Panc1 (cell line): Measurements from ENCODE around the gene NOS3. TPM values are rescaled to one million over a fixed set of nuclear protein-coding genes. Genes with fewer than 3 reads are reported as not detected.

Source experiments
- ATAC-seq: fragments of 200-7000 bp; cut with Tn5 transposase; 2 replicates; pipeline ENCODE4 v1.9.1; 2020; ENCODE audit warnings: mild to moderate bottlenecking, moderate library complexity
- BruUV-seq: library from RNA; stranded (reverse); fragments of 400-500 nt; replicated peaks from 2 replicates; lab custom pipeline; 2021; lab: Mats Ljungman, UMichigan
- CTCF ChIA-PET: fragments of 300-600 bp; sonication (Branson Sonifier 250); formaldehyde crosslinking; loops from one replicate; lab custom pipeline; 2022; ENCODE audit warnings: antibody characterized with exemption; lab: Charles Lee
- POLR2A ChIA-PET: fragments of 300-600 bp; sonication (Branson Sonifier 250); formaldehyde crosslinking; loops from one replicate; lab custom pipeline; 2022; ENCODE audit warnings: antibody characterized with exemption; lab: Charles Lee
- DNase-seq: peaks from one replicate; pipeline ENCODE4 v3.0.0-alpha.2; 2010; ENCODE audit warnings: low read depth, low spot score
- H3K27ac ChIP-seq: 2 replicates; pipeline ENCODE4 v1.5.1; 2011; ENCODE audit warnings: mild to moderate bottlenecking, low read length, inconsistent platforms
- H3K27me3 ChIP-seq: fragments of 200-500 bp; sonication (Bioruptor generic); 2 replicates; pipeline ENCODE4 v1.6.0; 2014; ENCODE audit warnings: low read length, inconsistent platforms; ENCODE audit not compliant: control insufficient read depth, insufficient read depth
- H3K36me3 ChIP-seq: fragments of 200-500 bp; sonication (Bioruptor generic); 2 replicates; pipeline ENCODE4 v1.5.1; 2014; ENCODE audit warnings: inconsistent platforms, mild to moderate bottlenecking, low read length, moderate library complexity; ENCODE audit not compliant: control insufficient read depth, insufficient read depth
- H3K4me1 ChIP-seq: 2 replicates; pipeline ENCODE4 v1.5.1; 2011; ENCODE audit warnings: inconsistent platforms, mild to moderate bottlenecking, low read length, moderate library complexity; ENCODE audit not compliant: control insufficient read depth, insufficient read depth
- H3K4me3 ChIP-seq, 2 experiments: 2 replicates each; pipeline ENCODE4 v1.5.1; 2011 to 2012; ENCODE audit warnings: low read depth in 2 of 2, low read length in 2 of 2, mild to moderate bottlenecking in 2 of 2, inconsistent platforms in 1 of 2, moderate library complexity in 1 of 2
- H3K9me3 ChIP-seq: fragments of 200-500 bp; sonication (Bioruptor generic); 2 replicates; pipeline ENCODE4 v1.5.1; 2014; ENCODE audit warnings: low read depth, mild to moderate bottlenecking, inconsistent platforms, low read length, moderate library complexity; ENCODE audit not compliant: control insufficient read depth, insufficient read depth
- CTCF ChIP-seq: fragments of 450-650 bp; IDR thresholded peaks from 2 replicates; pipeline ENCODE4 v1.5.1; 2017; ENCODE audit warnings: mild to moderate bottlenecking
- POLR2AphosphoS5 ChIP-seq: IDR thresholded peaks from 2 replicates; pipeline ENCODE4 v1.6.1; 2012; ENCODE audit warnings: mild to moderate bottlenecking, low read depth, low read length, moderate library complexity
- REST ChIP-seq, 2 experiments: IDR thresholded peaks; 2 replicates each; pipeline ENCODE4 v1.6.1; 2011 to 2012; ENCODE audit warnings: low read depth in 2 of 2, control low read depth in 1 of 2, low read length in 1 of 2, mild to moderate bottlenecking in 1 of 2, moderate library complexity in 1 of 2; ENCODE audit not compliant: insufficient read depth in 1 of 2
- SIN3A ChIP-seq: IDR thresholded peaks from 2 replicates; pipeline ENCODE4 v1.6.1; 2012; ENCODE audit warnings: low read depth, mild to moderate bottlenecking, low read length, moderate library complexity, borderline replicate concordance; ENCODE audit not compliant: insufficient read depth
- TCF7L2 ChIP-seq: IDR thresholded peaks from 2 replicates; pipeline ENCODE4 v1.6.1; 2011; ENCODE audit warnings: mild to moderate bottlenecking, low read depth, low read length, inconsistent platforms
- in situ Hi-C: cut with HindIII; loops from 2 replicates; pipeline ENCODE4 v1.10.0; 2016; ENCODE audit warnings: low sequenced_read_pairs, low pct_unique_long_range_greater_than_20kb
- intact Hi-C: fragments of 100-400 bp; cut with micrococcal nuclease; formaldehyde crosslinking; loops from one replicate; pipeline ENCODE4 v1.10.0; 2022; ENCODE audit not compliant: unreplicated experiment
- total RNA-seq: library from RNA; stranded (reverse); gene quantifications from one replicate; pipeline ENCODE4 v1.2.1, GENCODE V29; 2021; ENCODE audit not compliant: unreplicated experiment

The NOS3 gene
- total RNA-seq, 1 experiment from 2014 or later: 3.1 TPM

GRCh38 chr7:151061213-151062110, 70.6 kb downstream of the NOS3 start:
- ChIA-PET CTCF (interaction anchor here (0.5 to 0.9 kb wide), 4 partner anchors 12 to 158 kb away, joined by 3 to 5 read pairs (median 4); no protein-coding TSS in a partner anchor), POLR2A (interaction anchor here (0.6 to 0.7 kb wide), 3 partner anchors 15 to 24 kb away, joined by 4 to 8 read pairs (median 6); partner anchors contain the start of gene TMUB1)
- in situ Hi-C loops (no loop called here), intact Hi-C loops (no loop called here)
- DNase-seq: no peak
- no TSS peak for BruUV-seq
- Histone ChIP-seq H3K27ac (peak overlapping the region; percentile 94), H3K4me1 (peaks cover 41% of the 10 kb centered on the region), H3K36me3 (peaks cover 13% of the 10 kb centered on the region), H3K4me3 (peak overlapping the region; percentile 83 to 94), H3K9me3 (no peaks in the 10 kb centered on the region), H3K27me3 (no peaks in the 10 kb centered on the region)
- ATAC-seq: no peak
- TF ChIP-seq POLR2AphosphoS5: 0 out of 2 replicates have a peak, but pooled peaks have one; percentile 25
- no peak for TF ChIP-seq CTCF
- peak; percentile 16; the same call in 1 of the 2 replicates for TF ChIP-seq SIN3A

- DNase-seq (no peak), ATAC-seq (peak; percentile 43; the same call in 1 of the 2 replicates)
- H3K27me3 ChIP-seq: no peaks in the 10 kb centered on the region
- H3K4me1 ChIP-seq: peaks cover 36% of the 10 kb centered on the region
- BruUV-seq: no TSS peak
- POLR2A ChIA-PET: interaction anchor here (0.7 kb wide), 1 partner anchor 62 kb away, joined by 8 read pairs; no protein-coding TSS in a partner anchor
- in situ Hi-C loops: no loop called here
- H3K4me3 ChIP-seq: peak overlapping the region; percentile 83 to 94
- TF ChIP-seq POLR2AphosphoS5 (peak; percentile 65), SIN3A (0 out of 2 replicates have a peak, but pooled peaks have one; percentile 65), CTCF (no peak), REST (IDR thresholded peaks at IDR 0.05; ENCODE audit: insufficient read depth in 1 of 2, low read depth in 2 of 2, low read length in 1 of 2) (no peak), TCF7L2 (no peak)
- peaks cover 13% of the 10 kb centered on the region for H3K36me3 ChIP-seq
- H3K27ac ChIP-seq: peak overlapping the region; percentile 94
- intact Hi-C loops: no loop called here
- no peaks in the 10 kb centered on the region for H3K9me3 ChIP-seq
- CTCF ChIA-PET: interaction anchor here (0.5 kb wide), 1 partner anchor 12 kb away, joined by 3 read pairs; no protein-coding TSS in a partner anchor
Measured at GRCh38 chr7:151062111-151062398, 71.2 kb downstream of the NOS3 start.
